ENCODE data around the gene CIC.
A peak's percentile ranks its signal among the peaks of the same experiment; 100 is the strongest.

CIC gene

GRCh38 chr19:42268704-42269477, at the start of gene CIC:
CIC (plus strand) TSS chr19:42269252; CDS start chr19:42271784, 2,532 bp downstream.
- ATAC-seq (ENCODE audit: low read depth) (peak; percentile 71), DNase-seq (ENCODE audit: low spot score in 2 of 2) (peak; percentile 96 to 98)
- H3K36me3 Mint-ChIP-seq = peaks cover 7% of the 10 kb centered on the region
- no peak within 1 kb of the TSS for H3K27ac Mint-ChIP-seq
- H3K4me3 Mint-ChIP-seq = peak within 1 kb of the TSS; percentile 98
- peaks cover 28% of the 10 kb centered on the region for H3K4me1 Mint-ChIP-seq
- H3K9me3 Mint-ChIP-seq = no peaks in the 10 kb centered on the region
- H3K27me3 Mint-ChIP-seq = no peaks in the 10 kb centered on the region

GRCh38 chr19:42219812-42220750, 49.0 kb upstream of the CIC start, which contains the start of gene ZNF526:
ZNF526 (plus strand) TSS chr19:42220312; CDS start chr19:42224404, 4,092 bp downstream.
- ATAC-seq (ENCODE audit: low read depth) = peak; percentile 76
- H3K36me3 Mint-ChIP-seq = peaks cover 6% of the 10 kb centered on the region
- peak within 1 kb of the TSS; percentile 91 for H3K27ac Mint-ChIP-seq
- H3K9me3 Mint-ChIP-seq = no peaks in the 10 kb centered on the region
- no peaks in the 10 kb centered on the region for H3K27me3 Mint-ChIP-seq
- H3K4me1 Mint-ChIP-seq = peaks cover 44% of the 10 kb centered on the region
- H3K4me3 Mint-ChIP-seq = peak within 1 kb of the TSS; percentile 94
- DNase-seq (ENCODE audit: low spot score in 2 of 2) = peak; percentile 92 to 95

DNA sequence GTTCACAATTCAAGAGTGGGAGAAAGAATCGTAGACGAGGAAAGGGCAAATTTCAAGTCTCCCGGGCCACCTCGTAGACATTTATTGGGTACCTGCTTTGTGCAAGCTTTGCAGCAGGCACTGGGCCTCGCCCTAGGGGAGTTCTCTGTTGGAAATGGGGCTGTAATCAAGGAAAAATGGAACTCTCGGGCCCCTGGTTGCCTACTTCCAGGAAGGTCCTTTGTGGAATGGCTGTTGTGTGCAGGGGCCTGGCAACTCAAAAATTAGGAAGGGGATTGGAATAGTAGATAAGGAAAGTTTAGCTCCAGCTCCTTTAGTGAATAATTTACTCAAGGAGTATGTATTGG, 48.3 kb upstream of the CIC start:
- Mint-ChIP-seq H3K4me3 (peak overlapping the region; percentile 94), H3K27me3 (no peaks in the 10 kb centered on the region), H3K27ac (no peak overlapping the region), H3K9me3 (no peaks in the 10 kb centered on the region), H3K4me1 (peaks cover 38% of the 10 kb centered on the region), H3K36me3 (peaks cover 6% of the 10 kb centered on the region)
- no peak for DNase-seq (ENCODE audit: low spot score in 2 of 2)
- no peak for ATAC-seq (ENCODE audit: low read depth)

DNA sequence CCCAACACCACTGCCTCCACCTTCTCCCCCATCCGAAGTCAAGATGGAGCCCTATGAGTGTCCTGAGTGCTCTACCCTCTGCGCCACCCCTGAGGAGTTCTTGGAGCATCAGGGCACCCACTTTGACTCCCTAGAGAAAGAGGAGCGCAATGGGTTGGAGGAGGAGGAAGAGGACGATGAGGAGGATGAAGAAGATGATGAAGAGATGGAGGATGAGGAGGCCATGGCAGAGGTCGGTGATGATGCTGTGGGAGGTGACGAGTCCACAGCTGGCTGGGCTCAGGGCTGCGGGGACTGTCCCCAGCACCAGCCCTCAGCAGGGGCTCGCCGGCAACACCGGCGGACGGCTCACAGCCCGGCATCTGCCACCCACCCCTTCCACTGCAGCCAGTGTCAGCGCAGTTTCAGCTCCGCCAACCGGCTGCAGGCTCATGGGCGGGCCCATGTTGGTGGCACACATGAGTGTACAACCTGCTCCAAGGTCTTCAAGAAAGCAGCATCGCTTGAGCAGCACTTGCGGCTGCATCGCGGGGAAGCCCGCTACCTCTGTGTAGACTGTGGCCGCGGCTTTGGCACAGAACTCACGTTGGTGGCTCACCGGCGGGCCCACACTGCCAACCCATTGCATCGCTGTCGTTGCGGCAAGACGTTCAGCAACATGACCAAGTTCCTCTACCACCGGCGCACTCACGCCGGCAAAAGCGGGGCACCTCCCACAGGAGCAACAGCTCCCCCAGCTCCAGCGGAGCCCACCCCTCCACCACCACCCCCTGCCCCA, 43.9 kb upstream of the CIC start:
- Mint-ChIP-seq H3K9me3 (no peaks in the 10 kb centered on the region), H3K27ac (no peak overlapping the region), H3K36me3 (peaks cover 12% of the 10 kb centered on the region), H3K27me3 (no peaks in the 10 kb centered on the region), H3K4me1 (peaks cover 19% of the 10 kb centered on the region), H3K4me3 (no peak overlapping the region)
- ATAC-seq (ENCODE audit: low read depth) (no peak), DNase-seq (ENCODE audit: low spot score in 2 of 2) (no peak)

DNA sequence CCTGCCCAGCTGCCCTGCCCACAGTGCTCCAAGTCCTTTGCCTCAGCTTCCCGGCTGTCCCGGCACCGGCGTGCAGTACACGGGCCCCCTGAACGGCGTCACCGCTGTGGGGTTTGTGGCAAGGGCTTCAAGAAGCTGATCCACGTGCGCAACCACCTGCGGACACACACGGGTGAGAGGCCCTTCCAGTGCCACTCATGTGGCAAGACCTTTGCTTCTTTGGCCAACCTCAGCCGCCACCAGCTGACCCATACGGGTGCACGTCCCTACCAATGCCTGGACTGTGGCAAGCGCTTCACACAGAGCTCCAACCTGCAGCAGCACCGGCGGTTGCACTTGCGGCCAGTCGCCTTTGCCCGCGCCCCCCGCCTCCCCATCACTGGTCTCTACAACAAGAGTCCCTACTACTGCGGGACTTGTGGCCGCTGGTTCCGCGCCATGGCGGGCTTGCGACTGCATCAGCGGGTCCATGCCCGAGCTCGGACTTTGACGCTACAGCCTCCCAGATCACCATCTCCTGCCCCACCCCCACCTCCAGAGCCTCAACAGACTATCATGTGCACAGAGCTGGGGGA, 43.2 kb upstream of the CIC start:
- H3K27me3 Mint-ChIP-seq = no peaks in the 10 kb centered on the region
- DNase-seq (ENCODE audit: low spot score in 2 of 2) (no peak), ATAC-seq (ENCODE audit: low read depth) (no peak)
- H3K4me3 Mint-ChIP-seq = no peak overlapping the region
- H3K27ac Mint-ChIP-seq = no peak overlapping the region
- no peaks in the 10 kb centered on the region for H3K9me3 Mint-ChIP-seq
- H3K4me1 Mint-ChIP-seq = peaks cover 16% of the 10 kb centered on the region
- peaks cover 13% of the 10 kb centered on the region for H3K36me3 Mint-ChIP-seq

- Mint-ChIP-seq H3K36me3 (peaks cover 14% of the 10 kb centered on the region), H3K27me3 (no peaks in the 10 kb centered on the region), H3K9me3 (no peaks in the 10 kb centered on the region), H3K4me1 (peaks cover 13% of the 10 kb centered on the region), H3K27ac (peak overlapping the region; percentile 9), H3K4me3 (no peak overlapping the region)
- no peak for DNase-seq (ENCODE audit: low spot score in 2 of 2)
- no peak for ATAC-seq (ENCODE audit: low read depth)
These were observed 42.2 kb upstream of the CIC start for GRCh38 chr19:42226886-42227285.

- Mint-ChIP-seq H3K4me3 (no peak overlapping the region), H3K4me1 (peaks cover 5% of the 10 kb centered on the region), H3K9me3 (no peaks in the 10 kb centered on the region), H3K27me3 (no peaks in the 10 kb centered on the region), H3K36me3 (peaks cover 16% of the 10 kb centered on the region), H3K27ac (no peak overlapping the region)
- DNase-seq (ENCODE audit: low spot score in 2 of 2) (no peak), ATAC-seq (ENCODE audit: low read depth) (no peak)
These were observed 40.4 kb upstream of the CIC start for GRCh38 chr19:42228641-42229040.

- Mint-ChIP-seq H3K36me3 (peaks cover 20% of the 10 kb centered on the region), H3K27me3 (no peaks in the 10 kb centered on the region), H3K27ac (peak overlapping the region; percentile 76), H3K4me1 (peaks cover 8% of the 10 kb centered on the region), H3K9me3 (no peaks in the 10 kb centered on the region), H3K4me3 (no peak overlapping the region)
- no peak for ATAC-seq (ENCODE audit: low read depth)
- no peak for DNase-seq (ENCODE audit: low spot score in 2 of 2)
These were observed 39.7 kb upstream of the CIC start for GRCh38 chr19:42229301-42229854.

GRCh38 chr19:42229855-42230351, 39.1 kb upstream of the CIC start:
- ATAC-seq (ENCODE audit: low read depth) (no peak), DNase-seq (ENCODE audit: low spot score in 2 of 2) (no peak)
- no peak overlapping the region for H3K4me3 Mint-ChIP-seq
- H3K27me3 Mint-ChIP-seq = no peaks in the 10 kb centered on the region
- H3K9me3 Mint-ChIP-seq = no peaks in the 10 kb centered on the region
- H3K27ac Mint-ChIP-seq = peak overlapping the region; percentile 76
- H3K4me1 Mint-ChIP-seq = peaks cover 7% of the 10 kb centered on the region
- H3K36me3 Mint-ChIP-seq = peaks cover 18% of the 10 kb centered on the region

GRCh38 chr19:42230571-42230970, 38.5 kb upstream of the CIC start:
- Mint-ChIP-seq H3K27me3 (no peaks in the 10 kb centered on the region), H3K9me3 (no peaks in the 10 kb centered on the region), H3K4me3 (no peak overlapping the region), H3K36me3 (peaks cover 21% of the 10 kb centered on the region), H3K4me1 (peaks cover 6% of the 10 kb centered on the region), H3K27ac (no peak overlapping the region)
- ATAC-seq (ENCODE audit: low read depth) (no peak), DNase-seq (ENCODE audit: low spot score in 2 of 2) (no peak)

- Mint-ChIP-seq H3K27ac (no peak overlapping the region), H3K27me3 (no peaks in the 10 kb centered on the region), H3K36me3 (peaks cover 17% of the 10 kb centered on the region), H3K4me3 (no peak overlapping the region), H3K4me1 (peaks cover 8% of the 10 kb centered on the region), H3K9me3 (no peaks in the 10 kb centered on the region)
- ATAC-seq (ENCODE audit: low read depth) (no peak), DNase-seq (ENCODE audit: low spot score in 2 of 2) (no peak)
These were observed 36.6 kb upstream of the CIC start for GRCh38 chr19:42232435-42232834.

DNA sequence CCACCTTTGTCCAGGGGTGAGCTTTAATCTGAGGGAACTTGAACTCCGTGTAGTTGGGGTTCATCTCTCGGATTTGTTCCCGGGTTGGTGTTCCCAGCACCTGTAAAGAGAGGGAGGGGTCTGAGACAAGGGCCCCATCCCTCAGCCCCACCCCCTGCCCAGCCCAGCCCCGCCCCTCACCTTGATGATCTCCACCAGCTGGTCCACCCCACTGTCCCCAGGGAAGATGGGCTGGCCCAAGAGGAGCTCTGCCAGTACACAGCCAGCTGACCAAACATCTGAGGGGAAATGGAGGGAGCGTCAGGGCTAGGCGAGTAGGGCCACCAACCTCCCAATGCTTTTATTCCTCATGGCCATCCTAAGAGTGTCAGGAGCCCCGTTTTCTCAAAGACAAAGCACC, 35.9 kb upstream of the CIC start:
- ATAC-seq (ENCODE audit: low read depth) (no peak), DNase-seq (ENCODE audit: low spot score in 2 of 2) (no peak)
- H3K4me1 Mint-ChIP-seq = peaks cover 8% of the 10 kb centered on the region
- peaks cover 17% of the 10 kb centered on the region for H3K36me3 Mint-ChIP-seq
- no peaks in the 10 kb centered on the region for H3K9me3 Mint-ChIP-seq
- no peak overlapping the region for H3K27ac Mint-ChIP-seq
- H3K4me3 Mint-ChIP-seq = no peak overlapping the region
- H3K27me3 Mint-ChIP-seq = no peaks in the 10 kb centered on the region

- DNase-seq (ENCODE audit: low spot score in 2 of 2) (no peak), ATAC-seq (ENCODE audit: low read depth) (no peak)
- Mint-ChIP-seq H3K36me3 (peaks cover 17% of the 10 kb centered on the region), H3K9me3 (no peaks in the 10 kb centered on the region), H3K4me1 (peaks cover 6% of the 10 kb centered on the region), H3K27me3 (no peaks in the 10 kb centered on the region), H3K4me3 (no peak overlapping the region), H3K27ac (peak overlapping the region; percentile 55)
These were observed 35.3 kb upstream of the CIC start for GRCh38 chr19:42233678-42234292.

Measured in memory B cell (primary cell).